SK-N-MC (cell line): ENCODE results near the gene RHBDL1.
A peak's percentile ranks its signal among the peaks of the same experiment; 100 is the strongest.

Experiments
- DNase-seq: peaks from one replicate; pipeline ENCODE4 v3.0.0-alpha.2; 2011; ENCODE audit warnings: low read depth, low spot score
- H3K27ac ChIP-seq: fragments of 200-600 bp; sonication (generic); 2 replicates; pipeline ENCODE4 v1.5.1; 2016; ENCODE audit warnings: mixed run types
- H3K36me3 ChIP-seq: fragments of 200-600 bp; sonication (generic); 2 replicates; pipeline ENCODE4 v1.6.1; 2017; ENCODE audit warnings: antibody characterized with exemption, low read length, mixed read lengths; ENCODE audit not compliant: insufficient read depth
- H3K4me3 ChIP-seq: fragments of 200-600 bp; sonication (generic); 2 replicates; pipeline ENCODE4 v1.5.1; 2016
- H3K9ac ChIP-seq: fragments of 200-600 bp; sonication (generic); 2 replicates; pipeline ENCODE4 v1.8.0; 2017; ENCODE audit warnings: mixed run types, mixed read lengths; ENCODE audit not compliant: insufficient read length
- H3K9me3 ChIP-seq: fragments of 200-600 bp; sonication (generic); 2 replicates; pipeline ENCODE4 v1.6.1; 2017; ENCODE audit warnings: low read depth, mild to moderate bottlenecking, antibody characterized with exemption, low read length, moderate library complexity, mixed read lengths
- EZH2 ChIP-seq: fragments of 200-600 bp; sonication (generic); IDR thresholded peaks from one replicate; pipeline ENCODE4 v1.6.1; 2017; ENCODE audit warnings: antibody characterized with exemption
- FOXP2 ChIP-seq: optimal IDR thresholded peaks from 2 replicates; pipeline ENCODE3; 2011; ENCODE audit warnings: mild to moderate bottlenecking, moderate library complexity; ENCODE audit not compliant: insufficient read depth; ENCODE audit errors: extremely low read length, control extremely low read depth
- POLR2AphosphoS5 ChIP-seq: IDR thresholded peaks from 2 replicates; pipeline ENCODE4 v1.6.1; 2012; ENCODE audit warnings: mild to moderate bottlenecking, low read depth, low read length, borderline replicate concordance

Gene RHBDL1

DNA sequence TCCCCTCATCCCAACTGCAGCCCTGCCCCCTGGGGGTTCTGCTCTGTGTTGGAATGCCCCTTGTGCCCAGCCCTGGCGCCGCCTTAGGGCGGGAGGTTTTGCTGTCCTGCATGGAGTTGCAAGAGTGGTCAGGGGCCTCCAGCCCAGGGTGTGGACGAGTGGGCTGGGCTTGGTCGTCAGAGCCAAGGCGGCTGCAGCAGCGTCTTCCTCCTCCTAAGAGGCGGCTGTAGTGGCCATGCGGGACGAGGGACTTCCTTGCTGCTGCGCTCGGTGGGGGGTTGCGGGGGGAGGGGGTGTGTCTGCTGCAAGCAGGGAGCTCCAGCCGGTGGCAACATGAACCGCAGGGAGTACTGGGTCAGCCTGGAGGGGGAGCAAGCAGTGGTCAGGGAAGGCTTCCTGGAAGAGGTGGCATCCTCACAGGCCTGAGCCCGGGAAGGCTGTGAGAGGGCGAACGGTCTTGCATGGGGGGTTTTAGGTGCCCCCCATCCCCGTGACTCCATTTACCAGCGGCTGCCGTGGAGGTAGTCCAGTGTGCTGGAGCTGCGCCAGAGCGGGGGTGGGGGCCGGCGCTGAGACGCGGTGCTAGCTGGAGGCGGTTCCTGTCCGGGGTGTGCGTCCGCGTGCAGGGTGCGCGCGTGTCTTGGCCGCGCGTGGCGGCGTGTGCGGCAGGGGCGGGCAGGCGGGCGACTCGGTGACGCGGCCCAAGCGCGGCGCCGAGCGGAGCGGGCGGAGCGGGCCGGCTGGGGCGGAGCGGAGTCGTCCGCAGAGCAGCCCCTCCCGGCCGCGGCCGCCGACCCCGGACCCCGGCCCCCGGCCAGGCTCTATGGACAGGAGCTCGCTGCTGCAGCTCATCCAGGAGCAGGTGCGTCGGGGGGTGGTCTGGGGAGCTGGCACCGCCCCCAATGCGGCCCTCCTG is at the start of gene RHBDL1:
RHBDL1 (plus strand) TSS at position 704 of the 916 bp plus-strand sequence; CDS start at position 824, 120 bp downstream.
- H3K27ac ChIP-seq, result no peak within 1 kb of the TSS
- H3K9me3 ChIP-seq, result no peaks in the 10 kb centered on the region
- TF ChIP-seq POLR2AphosphoS5 (no peak), FOXP2 (no peak), EZH2 (no peak)
- peaks cover 37% of the 10 kb centered on the region; the same call in 1 of the 2 replicates for H3K36me3 ChIP-seq
- DNase-seq, result no peak
- H3K9ac ChIP-seq, result no peak within 1 kb of the TSS
- H3K4me3 ChIP-seq, result peak within 1 kb of the TSS; percentile 45; the same call in 1 of the 2 replicates

DNA sequence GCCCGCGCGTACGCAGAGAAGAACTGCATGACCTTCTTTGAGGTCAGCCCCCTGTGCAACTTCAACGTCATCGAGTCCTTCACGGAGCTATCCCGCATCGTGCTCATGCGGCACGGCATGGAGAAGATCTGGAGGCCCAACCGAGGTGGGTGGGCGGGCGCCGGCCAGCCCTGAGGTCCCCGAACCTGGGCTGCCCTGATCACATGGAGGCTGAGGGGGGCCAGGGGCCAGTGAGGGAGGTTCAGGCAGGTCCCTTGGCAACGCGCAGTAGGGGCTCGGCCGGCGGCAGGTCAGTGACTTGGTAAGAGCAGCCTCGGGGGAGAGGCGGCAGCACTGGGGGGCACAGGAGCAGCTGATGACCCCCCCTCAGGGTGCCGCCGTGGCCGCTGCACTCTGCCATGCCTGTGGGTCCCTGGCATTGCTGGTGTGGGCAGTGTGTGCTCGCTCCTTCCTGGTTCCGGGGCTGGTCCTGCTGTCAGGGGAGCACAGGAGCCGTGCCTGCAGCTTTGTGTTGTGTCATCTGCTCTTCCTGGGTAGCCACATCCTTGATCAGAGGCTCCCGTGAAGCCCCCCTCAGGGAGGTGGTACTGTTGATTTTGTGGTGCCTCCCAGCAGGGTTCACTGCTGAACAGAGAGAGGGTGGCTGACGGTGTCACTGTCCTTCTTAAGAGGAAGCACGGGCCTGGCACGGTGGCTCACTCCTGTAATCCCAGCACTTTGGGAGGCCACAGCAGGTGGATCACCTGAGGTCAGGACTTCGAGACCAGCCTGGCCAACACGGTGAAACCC is 49.3 kb upstream of the RHBDL1 start:
- Histone ChIP-seq H3K4me3 (no peak overlapping the region), H3K9me3 (no peaks in the 10 kb centered on the region), H3K27ac (no peak overlapping the region), H3K9ac (no peak overlapping the region), H3K36me3 (no peaks in the 10 kb centered on the region)
- DNase-seq, result no peak
- TF ChIP-seq FOXP2, result no peak
- TF ChIP-seq EZH2, result no peak
- no peak for TF ChIP-seq POLR2AphosphoS5

DNA sequence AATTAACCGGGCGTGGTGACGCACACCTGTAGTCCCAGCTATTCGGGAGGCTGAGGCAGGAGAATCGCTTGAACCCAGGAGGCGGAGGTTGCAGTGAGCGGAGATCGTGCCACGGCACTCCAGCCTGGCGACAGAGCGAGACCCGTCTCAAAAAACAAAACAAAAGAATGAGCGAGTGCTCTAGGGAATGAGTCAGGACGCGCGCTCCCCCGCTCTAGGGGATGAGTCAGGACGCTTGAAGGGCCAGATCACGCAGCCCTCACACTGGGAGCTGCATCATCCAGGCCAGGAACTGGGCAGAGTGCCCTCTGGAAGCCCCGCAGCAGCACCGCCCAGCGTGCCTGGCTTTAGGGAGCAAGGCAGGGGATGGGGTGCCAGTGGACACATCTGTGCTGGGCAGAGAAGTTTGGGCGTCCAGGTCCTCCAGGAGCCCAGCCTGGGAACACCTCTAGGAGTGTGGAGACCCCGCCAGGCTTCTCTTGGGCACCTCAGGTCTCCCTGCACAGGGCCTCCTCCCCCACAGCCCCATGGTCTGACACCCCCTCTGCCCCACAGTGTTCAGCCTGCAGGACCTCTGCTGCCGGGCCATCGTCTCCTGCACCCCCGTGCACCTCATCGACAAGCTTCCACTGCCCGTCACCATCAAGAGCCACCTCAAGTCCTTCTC is 48.6 kb upstream of the RHBDL1 start:
- Histone ChIP-seq H3K9ac (no peak overlapping the region), H3K27ac (no peak overlapping the region), H3K36me3 (no peaks in the 10 kb centered on the region), H3K9me3 (no peaks in the 10 kb centered on the region), H3K4me3 (no peak overlapping the region)
- no peak for TF ChIP-seq EZH2
- no peak for TF ChIP-seq FOXP2
- no peak for TF ChIP-seq POLR2AphosphoS5
- DNase-seq, result no peak

DNA sequence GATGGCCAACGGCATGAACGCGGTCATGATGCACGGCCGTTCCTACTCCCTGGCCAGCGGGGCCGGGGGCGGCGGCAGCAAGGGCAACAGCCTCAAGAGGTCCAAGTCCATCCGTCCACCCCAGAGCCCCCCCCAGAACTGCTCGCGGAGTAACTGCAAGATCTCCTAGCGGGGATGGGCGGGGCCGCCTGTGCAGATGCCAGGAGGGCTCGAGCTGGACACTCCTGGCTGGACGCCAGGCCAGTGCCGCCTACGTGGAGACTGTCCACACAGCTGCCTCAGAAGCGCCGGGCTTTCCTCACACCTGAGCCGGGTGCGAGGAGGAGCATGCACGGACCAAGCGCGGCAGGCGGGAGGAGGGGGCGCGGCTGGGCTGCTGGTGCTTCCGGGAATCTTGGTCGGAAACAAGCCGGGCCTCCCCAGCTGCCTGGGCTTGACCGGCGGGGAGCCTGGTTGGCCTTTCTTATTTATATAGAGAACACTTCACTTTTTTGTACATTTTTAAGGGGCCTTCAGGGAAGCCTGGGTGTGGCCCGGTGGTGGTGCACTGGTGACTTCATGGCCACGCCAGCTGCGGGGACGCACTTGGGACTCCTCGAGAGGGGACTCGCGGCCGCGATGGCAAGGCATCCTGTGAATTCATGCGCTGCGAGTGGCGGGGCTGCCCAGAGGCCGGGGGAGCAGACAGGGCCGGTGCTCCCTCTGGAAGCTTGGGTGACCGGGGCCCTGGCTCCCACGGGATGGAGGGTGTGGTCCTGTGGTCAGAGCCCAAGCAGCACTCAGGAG is 47.8 kb upstream of the RHBDL1 start:
- Histone ChIP-seq H3K9ac (no peak overlapping the region), H3K9me3 (no peaks in the 10 kb centered on the region), H3K36me3 (no peaks in the 10 kb centered on the region), H3K27ac (no peak overlapping the region), H3K4me3 (no peak overlapping the region)
- no peak for DNase-seq
- TF ChIP-seq POLR2AphosphoS5 (no peak), FOXP2 (no peak), EZH2 (no peak)

DNA sequence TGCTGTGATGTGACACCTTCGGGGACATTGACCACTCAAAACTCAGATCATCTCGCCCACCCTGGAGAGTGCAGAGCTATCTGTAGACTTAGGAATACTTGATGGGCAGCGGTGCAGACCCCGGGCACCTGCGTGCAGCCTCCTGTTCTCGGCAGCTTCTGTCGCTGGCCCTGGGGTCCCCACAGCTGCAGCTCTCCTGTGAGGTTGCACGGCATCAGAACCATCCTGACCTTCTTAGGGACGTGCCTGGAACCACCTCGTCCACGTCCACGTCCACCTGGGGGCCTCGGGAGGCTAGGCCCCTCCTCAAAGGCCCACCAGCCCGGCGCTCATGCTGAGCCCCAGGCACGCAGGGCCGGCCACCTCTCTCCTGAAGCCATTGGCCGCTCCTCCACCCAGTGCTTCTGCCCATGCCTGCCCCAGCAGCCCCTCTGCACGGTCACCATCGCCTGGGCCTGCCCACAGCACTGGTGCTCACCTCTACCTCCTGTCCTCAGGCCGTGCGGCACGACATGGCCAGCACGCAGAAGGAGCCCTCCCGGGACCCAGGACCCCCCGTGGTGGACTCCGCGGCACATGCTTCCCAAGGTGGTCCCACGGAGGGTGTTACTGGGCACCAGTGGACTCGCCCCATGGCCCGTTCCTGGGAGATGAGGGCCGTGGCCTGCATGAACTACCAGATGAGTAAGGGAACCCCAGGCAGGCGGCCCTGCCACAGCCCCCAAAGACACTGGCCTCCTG is 47.0 kb upstream of the RHBDL1 start:
- Histone ChIP-seq H3K27ac (no peak overlapping the region), H3K9me3 (no peaks in the 10 kb centered on the region), H3K4me3 (no peak overlapping the region), H3K36me3 (no peaks in the 10 kb centered on the region), H3K9ac (no peak overlapping the region)
- TF ChIP-seq FOXP2 (no peak), EZH2 (no peak), POLR2AphosphoS5 (no peak)
- DNase-seq, result no peak

DNA sequence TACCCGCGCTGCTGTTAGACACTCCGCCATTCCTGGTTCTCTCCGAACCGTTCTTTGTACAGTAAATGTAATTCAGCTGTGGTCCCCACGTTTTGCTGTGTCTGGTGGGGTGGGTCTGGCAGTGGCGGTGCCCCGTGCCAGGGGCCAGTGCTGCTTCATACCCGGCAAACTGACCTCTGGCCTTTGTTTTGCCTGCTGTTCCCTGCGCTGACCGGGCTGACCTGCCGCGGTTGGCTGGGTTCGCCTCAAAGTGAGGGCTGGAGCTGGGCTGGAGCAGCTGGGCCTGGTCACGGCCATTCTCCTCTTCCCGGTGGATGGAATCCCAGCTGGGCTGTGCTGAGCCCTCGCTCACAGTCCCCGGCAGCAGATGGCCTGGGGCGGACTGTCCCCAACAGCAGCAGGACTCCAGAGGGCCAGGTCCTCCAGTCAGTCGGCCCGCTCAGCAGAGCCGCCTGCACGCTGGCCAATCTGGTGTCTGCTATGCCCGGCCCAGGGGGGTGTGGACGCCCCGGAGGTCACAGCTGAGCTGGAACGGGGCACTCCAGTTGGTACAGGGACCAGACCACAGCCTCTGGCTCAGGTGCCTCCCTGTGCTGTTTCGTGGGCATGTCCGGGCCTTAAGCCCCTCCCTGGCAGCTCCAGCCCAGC is 46.2 kb upstream of the RHBDL1 start:
- H3K9me3 ChIP-seq, result no peaks in the 10 kb centered on the region
- no peaks in the 10 kb centered on the region for H3K36me3 ChIP-seq
- H3K4me3 ChIP-seq, result no peak overlapping the region
- DNase-seq, result no peak
- no peak overlapping the region for H3K27ac ChIP-seq
- TF ChIP-seq FOXP2 (no peak), POLR2AphosphoS5 (no peak), EZH2 (no peak)
- H3K9ac ChIP-seq, result no peak overlapping the region

DNA sequence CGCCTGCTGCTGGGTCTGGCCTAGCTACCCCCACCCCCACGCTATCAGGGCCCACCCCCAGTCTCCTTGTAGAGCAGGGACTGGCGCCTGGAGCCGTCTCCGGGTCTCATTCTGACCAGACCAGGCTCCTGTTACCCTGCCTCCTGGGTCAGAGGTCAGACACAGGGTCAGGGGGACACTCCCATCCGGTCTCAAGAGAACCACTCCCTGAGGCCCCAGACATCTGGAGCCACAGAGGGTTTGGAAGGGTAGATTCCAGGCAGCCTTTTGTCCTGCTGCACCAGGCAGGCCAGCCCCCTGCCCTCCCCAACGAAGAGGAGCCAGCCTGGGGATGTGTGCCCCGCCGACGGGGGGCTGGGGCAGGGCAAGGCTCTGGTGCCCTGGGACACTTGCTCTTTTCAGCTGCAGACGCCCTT is 45.6 kb upstream of the RHBDL1 start:
- TF ChIP-seq POLR2AphosphoS5, result no peak
- no peak for TF ChIP-seq FOXP2
- no peak for TF ChIP-seq EZH2
- no peak overlapping the region for H3K9ac ChIP-seq
- no peaks in the 10 kb centered on the region for H3K9me3 ChIP-seq
- H3K4me3 ChIP-seq, result no peak overlapping the region
- H3K27ac ChIP-seq, result no peak overlapping the region
- no peaks in the 10 kb centered on the region for H3K36me3 ChIP-seq
- DNase-seq, result no peak
